ENCODE results near the gene MRPL1.

MRPL1 gene

DNA sequence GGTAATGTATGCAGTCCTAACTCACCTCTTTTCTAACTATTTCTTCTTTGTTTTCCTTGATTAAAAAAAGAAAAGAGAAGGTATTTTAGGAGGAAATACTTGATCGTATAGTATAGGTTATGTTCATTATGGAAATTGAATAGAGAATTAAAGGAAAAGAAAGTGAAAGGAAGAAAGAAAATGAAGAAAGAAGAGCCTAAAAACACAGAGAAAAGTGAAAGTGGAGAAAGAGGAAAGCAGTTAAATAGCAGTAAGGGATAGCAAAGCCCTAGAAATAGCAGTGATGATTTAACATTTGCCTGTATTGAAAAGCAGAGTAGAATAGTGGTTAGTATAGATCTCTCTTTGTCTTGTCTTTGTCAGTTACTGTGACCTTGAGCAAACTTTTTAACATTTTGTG lies 37.0 kb downstream of the MRPL1 start:
- POLR2A ChIA-PET: no interaction called here

GRCh38 chr4:77903186-77903585 lies 40.6 kb downstream of the MRPL1 start:
- POLR2A ChIA-PET: no interaction called here
- CTCF ChIA-PET: no interaction called here
- no peak for DNase-seq (ENCODE audit: low read depth, low spot score)
- no peak for TF ChIP-seq CTCF (IDR thresholded peaks at IDR 0.05; ENCODE audit: insufficient read depth, low read length, missing control alignments)
- H3K4me3 ChIP-seq (ENCODE audit: low read depth, low read length): no peak overlapping the region

More for the DNA sequence above, 37.0 kb downstream of the MRPL1 start:
- TF ChIP-seq CTCF (IDR thresholded peaks at IDR 0.05; ENCODE audit: insufficient read depth, low read length, missing control alignments): no peak
- H3K4me3 ChIP-seq (ENCODE audit: low read depth, low read length): no peak overlapping the region
- CTCF ChIA-PET: no interaction called here
- DNase-seq (ENCODE audit: low read depth, low spot score): no peak

DNA sequence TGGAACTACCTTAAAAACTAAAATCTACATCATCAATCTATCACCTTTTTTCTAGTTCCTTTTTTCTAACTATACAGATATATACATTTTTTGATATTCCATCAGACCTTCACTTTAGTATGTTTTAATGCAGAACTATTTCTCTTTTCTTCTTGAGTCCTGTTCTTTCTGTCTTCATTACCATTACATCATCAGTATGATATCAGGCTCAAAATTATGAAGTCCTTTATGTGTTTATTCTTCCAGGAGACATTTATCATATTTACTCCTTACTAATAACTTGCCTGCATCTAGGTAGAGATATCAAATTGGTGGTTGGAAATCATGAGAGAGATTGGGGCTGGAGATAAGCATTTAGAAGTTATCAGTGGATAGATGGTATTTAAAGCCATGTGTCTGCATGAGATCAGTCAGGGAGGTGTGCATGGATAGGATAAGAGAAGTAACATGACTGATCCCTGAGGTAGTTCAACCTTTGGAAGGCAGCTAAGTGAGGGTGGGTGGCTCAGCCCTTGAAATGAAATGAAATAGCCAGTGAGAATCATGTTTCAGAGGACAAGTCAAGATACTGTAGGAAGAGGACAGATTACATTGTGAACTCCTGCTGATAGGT lies 43.1 kb downstream of the MRPL1 start:
- H3K4me3 ChIP-seq (ENCODE audit: low read depth, low read length): no peak overlapping the region
- CTCF ChIA-PET: interaction anchor here (1.3 kb wide), 1 partner anchor 10 kb away, joined by 3 read pairs; no protein-coding TSS in a partner anchor
- TF ChIP-seq CTCF (IDR thresholded peaks at IDR 0.05; ENCODE audit: insufficient read depth, low read length, missing control alignments): no peak
- POLR2A ChIA-PET: no interaction called here
- no peak for DNase-seq (ENCODE audit: low read depth, low spot score)

DNA sequence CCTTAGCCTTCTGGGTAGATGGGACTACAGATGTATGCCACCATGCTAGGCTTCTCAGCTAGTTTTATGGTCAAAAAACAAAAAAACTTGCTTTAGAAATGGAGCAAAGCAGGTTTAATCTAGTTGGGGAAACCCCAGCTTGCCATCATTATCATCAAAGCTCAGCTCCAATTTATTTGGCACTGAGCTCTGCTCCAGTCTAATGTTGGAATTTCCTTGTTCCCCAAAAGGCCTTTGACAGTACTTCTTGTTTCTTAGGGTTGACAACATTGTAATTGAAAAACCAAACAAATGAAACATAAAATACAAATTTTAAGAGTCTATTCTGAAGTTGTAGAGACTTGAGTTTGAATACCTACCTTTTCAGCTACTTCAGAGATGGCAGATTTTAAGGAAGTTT lies 48.0 kb downstream of the MRPL1 start:
- POLR2A ChIA-PET: no interaction called here
- H3K4me3 ChIP-seq (ENCODE audit: low read depth, low read length): no peak overlapping the region
- DNase-seq (ENCODE audit: low read depth, low spot score): no peak
- CTCF ChIA-PET: no interaction called here
- TF ChIP-seq CTCF (IDR thresholded peaks at IDR 0.05; ENCODE audit: insufficient read depth, low read length, missing control alignments): no peak

GRCh38 chr4:77911091-77911490 lies 48.5 kb downstream of the MRPL1 start:
- ChIA-PET POLR2A (no interaction called here), CTCF (no interaction called here)
- no peak for TF ChIP-seq CTCF (IDR thresholded peaks at IDR 0.05; ENCODE audit: insufficient read depth, low read length, missing control alignments)
- H3K4me3 ChIP-seq (ENCODE audit: low read depth, low read length): no peak overlapping the region
- no peak for DNase-seq (ENCODE audit: low read depth, low spot score)

DNA sequence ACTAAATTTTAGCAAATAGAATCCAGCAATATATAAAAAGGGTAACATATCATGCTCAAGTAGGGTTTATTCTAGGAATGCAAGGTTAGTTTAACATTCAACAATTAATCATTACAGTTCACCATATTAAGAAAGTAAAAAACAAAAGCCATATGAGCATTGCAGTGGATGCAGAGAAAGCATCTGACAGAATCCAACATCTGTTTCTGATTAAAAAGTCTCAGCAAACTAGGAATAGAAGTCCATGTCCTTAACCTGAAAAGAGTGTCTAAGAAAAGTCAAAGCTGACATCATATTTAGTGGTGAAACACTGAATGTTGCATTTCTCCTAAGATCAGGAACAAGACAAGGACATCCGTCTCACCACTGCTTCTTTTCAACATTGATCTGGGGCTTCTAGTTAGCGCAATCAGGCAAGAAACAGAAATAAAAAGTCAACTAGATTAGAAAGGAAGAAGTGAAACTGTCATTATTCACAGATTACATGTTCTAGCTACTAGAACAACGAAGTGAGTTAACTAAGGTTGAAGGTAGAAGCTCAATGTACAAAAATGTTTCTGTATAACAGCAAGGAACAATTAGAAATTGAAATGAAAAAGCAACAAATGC lies 49.3 kb downstream of the MRPL1 start:
- ChIA-PET POLR2A (no interaction called here), CTCF (no interaction called here)
- H3K4me3 ChIP-seq (ENCODE audit: low read depth, low read length): no peak overlapping the region
- no peak for TF ChIP-seq CTCF (IDR thresholded peaks at IDR 0.05; ENCODE audit: insufficient read depth, low read length, missing control alignments)
- no peak for DNase-seq (ENCODE audit: low read depth, low spot score)

Measured in AG04449 (cell line).